Activated T-cell treated with anti-CD3 and anti-CD28 coated beads, Interleukin-2, amount 50 U/mL, for 48 hours (primary cell): Measurements from ENCODE around the gene TOLLIP.
"Not testable (repeated sequence)": the region's sequence is repeated elsewhere in the genome, so short reads cannot be mapped to it uniquely, and the experiment has no call there.

Source experiments
- DNase-seq, 2 experiments: peaks; one replicate each; pipeline ENCODE4 v3.0.0-alpha.2; 2020

Gene TOLLIP

GRCh38 chr11:1309498-1310317, at the start of gene TOLLIP:
TSS of gene TOLLIP (minus strand) at chr11:1309632. CDS start at chr11:1309498, 134 bp downstream.
- peak; percentile 95 to 99 for DNase-seq

- not testable (repeated sequence) for DNase-seq
Observed at GRCh38 chr11:1358931-1359330, 49.5 kb upstream of the TOLLIP start.

GRCh38 chr11:1358286-1358685, 48.9 kb upstream of the TOLLIP start:
- DNase-seq = no peak

GRCh38 chr11:1356478-1356960, 47.1 kb upstream of the TOLLIP start:
- DNase-seq = no peak

- no peak for DNase-seq
Observed at GRCh38 chr11:1356007-1356435, 46.6 kb upstream of the TOLLIP start.

- DNase-seq = no peak
Observed at GRCh38 chr11:1354125-1354938, 44.9 kb upstream of the TOLLIP start.

- no peak for DNase-seq
Observed at GRCh38 chr11:1353383-1354124, 44.1 kb upstream of the TOLLIP start.

GRCh38 chr11:1352696-1353382, 43.4 kb upstream of the TOLLIP start:
- no peak for DNase-seq

GRCh38 chr11:1351278-1351937, 42.0 kb upstream of the TOLLIP start:
- DNase-seq = no peak

- DNase-seq = no peak
Observed at GRCh38 chr11:1350086-1350725, 40.8 kb upstream of the TOLLIP start.

GRCh38 chr11:1349327-1350041, 40.1 kb upstream of the TOLLIP start:
- DNase-seq = no peak

GRCh38 chr11:1348796-1349326, 39.4 kb upstream of the TOLLIP start:
- no peak for DNase-seq

- no peak for DNase-seq
Observed at GRCh38 chr11:1348146-1348795, 38.8 kb upstream of the TOLLIP start.

GRCh38 chr11:1347411-1347999, 38.1 kb upstream of the TOLLIP start:
- DNase-seq = not testable (repeated sequence)

GRCh38 chr11:1346669-1347390, 37.4 kb upstream of the TOLLIP start:
- DNase-seq = no peak

- DNase-seq = peak in 1 of 2 experiments; percentile 22
Observed at GRCh38 chr11:1345737-1346513, 36.5 kb upstream of the TOLLIP start.

- DNase-seq = no peak
Observed at GRCh38 chr11:1344056-1344635, 34.7 kb upstream of the TOLLIP start.
